Stimulated activated naive B cell treated with anti-CD40 and anti-IgM and Interleukin-4, amounts not matched to agents 10 μg/mL and 1 μg/mL and 100 μg/mL, for 72 hours (primary cell): ENCODE results near the gene C6orf62.
"Not testable (repeated sequence)": the region's sequence is repeated elsewhere in the genome, so short reads cannot be mapped to it uniquely, and the experiment has no call there.

Experiments used
- ATAC-seq, 2 donors: fragments of 150-1000 bp; cut with Tn5 transposase; replicated peaks; 2 replicates each; pipeline ENCODE4 v1.10.0; 2021; ENCODE audit warnings: moderate library complexity in 1 of 2
- DNase-seq: peaks from one replicate; pipeline ENCODE4 v3.0.0; 2021
- H3K27ac Mint-ChIP-seq: one replicate; pipeline ENCODE4 v1.8.0; 2022; ENCODE audit warnings: mild to moderate bottlenecking, mixed read lengths
- H3K27me3 Mint-ChIP-seq, 2 donors: one replicate each; pipeline ENCODE4 v1.8.0; 2022; ENCODE audit warnings: mixed read lengths in 2 of 2
- H3K36me3 Mint-ChIP-seq, 2 donors: one replicate each; pipeline ENCODE4 v1.8.0; 2022; ENCODE audit warnings: mixed read lengths in 2 of 2, mild to moderate bottlenecking in 1 of 2
- H3K4me1 Mint-ChIP-seq, 2 donors: one replicate each; pipeline ENCODE4 v1.8.0; 2022; ENCODE audit warnings: mixed read lengths in 2 of 2, mild to moderate bottlenecking in 1 of 2
- H3K4me3 Mint-ChIP-seq, 2 donors: one replicate each; pipeline ENCODE4 v1.8.0; 2022; ENCODE audit warnings: mild to moderate bottlenecking in 2 of 2, mixed read lengths in 2 of 2, moderate library complexity in 1 of 2
- H3K9me3 Mint-ChIP-seq, 2 donors: one replicate each; pipeline ENCODE4 v1.8.0; 2022; ENCODE audit warnings: mixed read lengths in 2 of 2, mild to moderate bottlenecking in 1 of 2

The C6orf62 gene

DNA sequence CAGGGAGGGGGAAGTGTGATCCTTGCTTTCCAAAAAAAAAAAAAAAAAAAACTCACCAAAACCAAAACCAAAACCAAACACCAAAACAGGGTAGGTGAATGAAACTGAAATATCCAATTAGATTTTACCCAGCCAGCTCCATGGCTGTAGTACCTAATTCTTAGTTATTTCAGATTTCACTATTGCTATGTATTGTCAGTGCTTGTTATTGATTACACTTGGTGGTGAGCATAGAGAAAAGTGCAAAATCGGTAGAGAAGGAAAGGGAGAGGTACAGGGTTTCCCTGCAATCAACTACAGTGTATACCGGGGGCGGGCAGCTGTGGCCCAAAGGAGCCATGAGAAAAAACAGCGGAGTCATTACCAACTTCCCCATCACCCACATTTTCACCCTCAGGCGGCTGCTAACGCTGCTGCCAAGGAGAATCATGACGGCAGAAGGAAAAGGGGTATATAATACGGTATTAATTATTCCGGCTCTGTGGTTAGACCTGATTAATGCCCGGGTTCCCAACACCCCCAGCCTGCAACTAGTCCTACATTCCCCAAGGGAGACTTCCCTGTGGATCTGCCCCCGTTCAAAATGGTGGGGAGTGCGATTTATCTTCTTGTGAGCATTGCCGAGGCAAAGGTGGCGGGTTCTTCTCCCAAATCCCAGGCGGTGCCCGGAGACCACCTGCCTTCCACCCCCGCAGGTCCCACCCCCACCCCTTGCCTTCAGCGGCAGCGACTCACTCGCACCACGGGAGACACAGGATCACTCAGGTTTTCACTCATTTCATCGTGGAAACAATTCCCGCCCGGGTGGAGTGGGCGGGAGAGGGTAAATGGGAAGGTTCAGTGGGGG is at the start of gene C6orf62:
C6orf62 (minus strand) TSS at position 30 of the 847 bp plus-strand sequence. CDS start 486 bp downstream, outside the sequence.
- Mint-ChIP-seq H3K4me3 (peak within 1 kb of the TSS; percentile 97 to 100), H3K27ac (peak within 1 kb of the TSS; percentile 100), H3K36me3 (peaks cover 29 to 41% of the 10 kb centered on the region in 2 donors), H3K4me1 (peaks cover 16 to 41% of the 10 kb centered on the region in 2 donors), H3K27me3 (no peaks in the 10 kb centered on the region), H3K9me3 (no peaks in the 10 kb centered on the region)
- DNase-seq = peak; percentile 63
- peak; percentile 29 to 33 for ATAC-seq

DNA sequence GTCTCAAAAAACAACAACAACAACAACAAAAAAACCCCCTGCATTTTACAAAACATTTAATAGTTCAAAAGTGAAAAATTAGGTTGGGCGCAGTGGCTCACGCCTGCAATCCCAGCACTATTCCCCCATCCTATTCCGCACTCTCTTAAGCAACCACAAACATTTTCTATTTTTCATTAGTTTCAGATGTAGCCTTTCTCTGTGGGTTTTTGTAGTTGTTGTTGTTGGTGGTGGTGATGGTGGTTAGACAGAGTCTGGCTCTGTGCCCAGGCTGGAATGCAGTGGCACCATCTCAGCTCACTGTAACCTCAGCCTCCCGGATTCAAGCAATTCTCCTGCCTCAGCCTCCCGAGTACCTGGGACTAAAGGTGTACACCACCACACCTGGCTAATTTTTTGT is 49.4 kb upstream of the C6orf62 start:
- Mint-ChIP-seq H3K27me3 (no peaks in the 10 kb centered on the region), H3K4me1 (no peaks in the 10 kb centered on the region), H3K4me3 (no peak overlapping the region), H3K27ac (no peak overlapping the region), H3K36me3 (no peaks in the 10 kb centered on the region), H3K9me3 (no peaks in the 10 kb centered on the region)
- DNase-seq (no peak), ATAC-seq (no peak)

DNA sequence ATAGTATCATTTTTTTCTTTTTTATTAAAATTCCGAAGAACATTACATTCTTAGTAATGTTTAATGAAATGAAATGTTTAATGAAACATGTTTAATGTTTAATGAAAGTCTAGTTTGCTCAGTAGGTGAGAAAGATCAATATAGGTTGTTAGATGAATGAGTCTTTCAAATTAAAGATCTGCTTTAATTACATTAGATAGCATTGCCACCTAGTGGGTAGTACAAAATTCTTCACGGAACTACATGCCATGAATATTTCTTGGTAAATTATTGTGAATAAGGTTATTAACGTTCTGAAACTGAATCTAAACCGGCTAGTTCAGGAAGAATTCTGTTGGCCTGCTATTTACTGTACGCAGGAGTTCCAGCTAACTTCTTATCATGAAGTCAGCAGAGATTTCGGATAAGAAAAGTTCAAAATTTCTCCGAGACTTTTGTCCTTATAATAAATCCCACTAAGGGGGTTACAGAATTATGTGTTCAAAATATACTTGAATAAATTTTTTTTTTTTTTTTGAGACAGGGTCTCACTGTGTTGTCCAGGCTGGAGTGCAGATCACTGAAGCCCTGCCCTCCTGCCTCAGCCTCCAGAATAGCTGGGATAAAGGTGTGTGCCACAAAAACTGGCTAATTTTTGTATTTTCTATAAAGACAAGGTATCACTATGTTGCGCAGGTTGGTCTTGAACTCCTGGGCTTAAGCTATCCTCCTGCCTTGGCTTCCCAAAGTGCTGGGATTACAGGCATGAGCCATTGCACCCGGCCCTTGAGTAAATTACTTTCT is 47.9 kb upstream of the C6orf62 start:
- DNase-seq (no peak), ATAC-seq (peak; percentile 70 to 71)
- Mint-ChIP-seq H3K4me3 (no peak overlapping the region), H3K27ac (no peak overlapping the region), H3K4me1 (peaks cover 2 to 3% of the 10 kb centered on the region in 2 donors), H3K27me3 (no peaks in the 10 kb centered on the region), H3K9me3 (peaks cover 1 to 2% of the 10 kb centered on the region in 2 donors), H3K36me3 (no peaks in the 10 kb centered on the region)

DNA sequence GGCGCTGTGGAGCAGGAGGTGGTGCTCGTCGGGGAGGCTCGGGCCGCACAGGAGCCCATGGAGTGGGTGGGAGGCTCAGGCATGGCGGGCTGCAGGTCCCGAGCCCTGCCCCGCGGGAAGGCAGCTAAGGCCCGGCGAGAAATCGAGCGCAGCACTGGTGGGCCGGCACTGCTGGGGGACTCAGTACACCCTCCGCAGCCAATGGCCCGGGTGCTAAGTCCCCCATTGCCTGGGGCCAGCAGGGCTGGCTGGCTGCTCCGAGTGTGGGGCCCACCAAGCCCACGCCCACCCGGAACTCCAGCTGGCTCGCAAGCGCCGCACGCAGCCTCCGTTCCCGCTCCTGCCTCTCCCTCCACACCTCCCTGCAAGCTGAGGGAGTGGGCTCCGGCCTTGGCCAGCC is 47.0 kb upstream of the C6orf62 start:
- H3K27ac Mint-ChIP-seq, H3K4me1 Mint-ChIP-seq, ATAC-seq, H3K4me3 Mint-ChIP-seq, H3K27me3 Mint-ChIP-seq, DNase-seq, H3K9me3 Mint-ChIP-seq, H3K36me3 Mint-ChIP-seq: not testable (repeated sequence)

DNA sequence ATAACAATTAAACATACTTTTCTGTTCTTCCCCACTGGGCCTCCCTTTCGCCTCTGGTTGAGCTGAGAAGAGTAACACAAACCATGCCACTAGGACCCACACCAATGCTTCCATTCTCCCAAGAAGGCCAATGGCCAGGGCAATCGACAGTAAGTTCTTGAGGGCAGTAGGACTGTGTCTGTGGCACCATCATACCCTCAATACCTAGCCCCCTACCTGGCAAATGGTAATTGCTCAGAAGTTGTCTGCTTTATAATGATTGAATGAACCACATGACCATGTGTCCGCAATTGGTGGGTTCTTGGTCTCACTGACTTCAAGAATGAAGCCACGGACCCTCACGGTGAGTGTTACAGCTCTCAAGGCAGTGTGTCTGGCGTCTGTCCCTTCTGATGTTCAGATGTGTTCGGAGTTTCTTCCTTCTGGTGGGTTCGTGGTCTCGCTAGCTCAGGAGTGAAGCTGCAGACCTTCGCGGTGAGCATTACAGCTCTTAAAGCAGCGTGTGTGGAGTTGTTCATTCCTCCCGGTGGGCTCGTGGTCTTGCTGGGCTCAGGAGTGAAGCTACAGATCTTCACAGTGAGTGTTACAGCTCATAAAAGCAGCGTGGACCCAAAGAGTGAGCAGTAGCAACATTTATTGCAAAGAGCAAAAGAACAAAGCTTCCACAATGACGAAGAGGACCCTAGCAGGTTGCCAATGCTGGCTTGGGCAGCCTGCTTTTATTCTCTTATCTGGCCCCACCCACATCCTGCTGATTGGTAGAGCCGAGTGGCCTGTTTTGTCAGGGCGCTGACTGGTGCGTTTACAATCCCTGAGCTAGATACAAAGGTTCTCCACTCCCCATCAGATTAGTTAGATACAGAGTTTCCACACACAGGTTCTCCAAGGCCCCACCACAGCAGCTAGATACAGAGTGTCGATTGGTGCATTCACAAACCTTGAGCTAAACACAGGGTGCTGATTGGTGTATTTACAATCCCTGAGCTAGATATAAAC is 46.2 kb upstream of the C6orf62 start:
- not testable (repeated sequence) for H3K4me1 Mint-ChIP-seq, H3K27me3 Mint-ChIP-seq, DNase-seq, H3K4me3 Mint-ChIP-seq, ATAC-seq, H3K36me3 Mint-ChIP-seq, H3K9me3 Mint-ChIP-seq, H3K27ac Mint-ChIP-seq

DNA sequence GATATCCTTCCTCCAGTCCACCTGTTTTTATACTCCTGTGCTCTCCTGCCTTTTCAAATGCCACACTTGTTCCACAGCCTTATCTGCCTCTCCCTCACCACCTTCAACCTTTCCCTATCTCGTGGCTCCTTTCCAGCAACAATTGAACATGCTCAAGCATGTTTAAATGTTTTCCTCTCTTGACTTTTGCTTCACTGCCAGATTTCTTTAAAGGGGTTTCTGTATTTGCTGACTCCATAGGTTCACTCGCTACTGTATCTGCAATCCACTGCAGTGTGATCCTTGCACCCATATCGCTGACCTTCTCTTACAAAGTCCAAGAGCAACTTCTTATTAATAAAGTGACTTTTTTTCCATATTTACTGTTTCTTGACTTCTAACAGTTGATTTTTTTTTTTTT is 44.6 kb upstream of the C6orf62 start:
- H3K27ac Mint-ChIP-seq = no peak overlapping the region
- peaks cover 6 to 7% of the 10 kb centered on the region in 2 donors for H3K4me1 Mint-ChIP-seq
- DNase-seq = no peak
- no peaks in the 10 kb centered on the region for H3K36me3 Mint-ChIP-seq
- no peaks in the 10 kb centered on the region for H3K27me3 Mint-ChIP-seq
- no peak for ATAC-seq
- peaks cover 2 to 4% of the 10 kb centered on the region in 2 donors for H3K9me3 Mint-ChIP-seq
- no peak overlapping the region for H3K4me3 Mint-ChIP-seq

DNA sequence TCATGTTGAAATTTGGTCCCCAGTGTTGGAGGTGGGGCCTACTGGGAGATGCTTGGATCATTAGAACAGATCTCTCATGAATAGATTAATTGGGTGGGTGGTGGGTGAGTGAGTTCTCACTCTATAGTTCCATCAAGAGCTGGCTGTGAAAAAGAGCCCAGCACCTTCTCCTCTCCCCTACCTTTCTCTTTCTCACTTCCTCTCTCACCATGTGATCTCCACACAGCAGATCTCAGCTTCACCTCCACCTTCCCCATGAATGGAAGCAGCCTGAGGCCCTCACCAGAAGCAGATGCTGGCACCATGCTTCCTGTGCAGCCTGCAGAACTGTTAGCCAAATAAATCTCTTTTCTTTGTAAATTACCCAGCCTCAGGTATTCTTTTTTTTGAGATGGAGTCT is 42.9 kb upstream of the C6orf62 start:
- Mint-ChIP-seq H3K9me3 (peaks cover 2 to 4% of the 10 kb centered on the region in 2 donors), H3K27ac (no peak overlapping the region), H3K27me3 (no peaks in the 10 kb centered on the region), H3K36me3 (no peaks in the 10 kb centered on the region), H3K4me1 (peaks cover 6 to 7% of the 10 kb centered on the region in 2 donors), H3K4me3 (no peak overlapping the region)
- peak; percentile 42 to 66 for ATAC-seq
- DNase-seq = no peak

GRCh38 chr6:24761193-24761835 is 42.4 kb upstream of the C6orf62 start:
- Mint-ChIP-seq H3K4me1 (peaks cover 6 to 7% of the 10 kb centered on the region in 2 donors), H3K27ac (no peak overlapping the region), H3K9me3 (peaks cover 2 to 4% of the 10 kb centered on the region in 2 donors), H3K27me3 (no peaks in the 10 kb centered on the region), H3K4me3 (no peak overlapping the region), H3K36me3 (no peaks in the 10 kb centered on the region)
- ATAC-seq = no peak
- no peak for DNase-seq

GRCh38 chr6:24760210-24760609 is 41.3 kb upstream of the C6orf62 start:
- no peak for ATAC-seq
- H3K27ac Mint-ChIP-seq = no peak overlapping the region
- peaks cover 2 to 4% of the 10 kb centered on the region in 2 donors for H3K9me3 Mint-ChIP-seq
- DNase-seq = no peak
- peaks cover 6 to 7% of the 10 kb centered on the region in 2 donors for H3K4me1 Mint-ChIP-seq
- no peak overlapping the region for H3K4me3 Mint-ChIP-seq
- no peaks in the 10 kb centered on the region for H3K36me3 Mint-ChIP-seq
- no peaks in the 10 kb centered on the region for H3K27me3 Mint-ChIP-seq

DNA sequence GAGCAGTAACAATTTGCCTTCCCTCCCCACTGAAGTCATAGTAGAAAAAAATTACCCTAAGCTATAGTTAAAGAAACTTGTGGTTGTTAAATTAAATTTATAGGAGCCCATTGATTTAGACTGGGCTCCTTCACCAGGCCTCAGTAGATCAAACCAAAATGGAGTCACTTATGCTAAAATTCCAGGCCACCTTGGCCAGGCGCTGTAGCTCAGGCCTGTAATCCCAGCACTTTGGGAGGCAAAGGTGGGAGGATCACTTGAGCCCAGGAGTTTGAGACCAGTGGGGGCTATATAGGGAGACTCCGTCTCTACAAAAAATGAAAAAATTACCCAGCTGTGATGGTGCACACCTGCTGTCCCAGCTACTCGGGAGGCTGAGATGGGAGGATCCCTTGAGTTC is 40.8 kb upstream of the C6orf62 start:
- H3K27ac Mint-ChIP-seq = no peak overlapping the region
- H3K4me1 Mint-ChIP-seq = peaks cover 6 to 7% of the 10 kb centered on the region in 2 donors
- no peak for ATAC-seq
- H3K36me3 Mint-ChIP-seq = no peaks in the 10 kb centered on the region
- no peaks in the 10 kb centered on the region for H3K27me3 Mint-ChIP-seq
- H3K9me3 Mint-ChIP-seq = peaks cover 2 to 4% of the 10 kb centered on the region in 2 donors
- DNase-seq = no peak
- H3K4me3 Mint-ChIP-seq = no peak overlapping the region

GRCh38 chr6:24757611-24758010 is 38.7 kb upstream of the C6orf62 start:
- Mint-ChIP-seq H3K4me1 (peaks cover 6 to 7% of the 10 kb centered on the region in 2 donors), H3K36me3 (no peaks in the 10 kb centered on the region), H3K27ac (no peak overlapping the region), H3K27me3 (no peaks in the 10 kb centered on the region), H3K4me3 (no peak overlapping the region), H3K9me3 (peaks cover 3 to 4% of the 10 kb centered on the region in 2 donors)
- ATAC-seq = no peak
- no peak for DNase-seq

DNA sequence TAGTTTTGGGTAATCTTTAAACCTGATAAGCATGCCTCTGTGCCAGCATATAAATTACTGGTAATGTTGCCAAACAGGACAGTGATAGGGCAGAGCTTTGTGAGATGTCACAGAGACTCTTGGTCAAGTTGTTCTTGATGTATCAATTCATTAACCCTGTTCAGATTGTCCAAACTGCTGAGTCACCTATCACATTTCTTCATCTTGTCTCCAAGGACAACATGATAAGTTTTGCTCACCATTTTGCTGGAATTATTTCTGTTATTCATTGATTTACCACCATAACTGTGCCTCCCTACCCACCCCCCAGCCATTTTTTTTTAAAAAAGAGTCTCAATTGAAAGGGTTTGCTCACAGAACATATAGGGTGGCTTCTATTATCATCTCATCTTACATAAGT is 36.3 kb upstream of the C6orf62 start:
- no peaks in the 10 kb centered on the region for H3K4me1 Mint-ChIP-seq
- no peak overlapping the region for H3K27ac Mint-ChIP-seq
- peaks cover 0 to 2% of the 10 kb centered on the region in 2 donors for H3K9me3 Mint-ChIP-seq
- H3K36me3 Mint-ChIP-seq = no peaks in the 10 kb centered on the region
- DNase-seq (no peak), ATAC-seq (no peak)
- no peaks in the 10 kb centered on the region for H3K27me3 Mint-ChIP-seq
- H3K4me3 Mint-ChIP-seq = no peak overlapping the region

GRCh38 chr6:24754378-24754777 is 35.4 kb upstream of the C6orf62 start:
- H3K27me3 Mint-ChIP-seq, DNase-seq, ATAC-seq, H3K9me3 Mint-ChIP-seq, H3K4me3 Mint-ChIP-seq, H3K36me3 Mint-ChIP-seq, H3K27ac Mint-ChIP-seq, H3K4me1 Mint-ChIP-seq: not testable (repeated sequence)
